Stimulated activated CD8-positive, alpha-beta memory T cell treated with anti-CD3 and anti-CD28 coated beads, Interleukin-7, amount 100 ng/mL, for 1 hour (primary cell): ENCODE results near the gene CERS6.

Source experiments
- DNase-seq, 2 donors: peaks; one replicate each; pipeline ENCODE4 v3.0.0-alpha.2; 2020; ENCODE audit warnings: low read depth in 2 of 2

The CERS6 gene

DNA sequence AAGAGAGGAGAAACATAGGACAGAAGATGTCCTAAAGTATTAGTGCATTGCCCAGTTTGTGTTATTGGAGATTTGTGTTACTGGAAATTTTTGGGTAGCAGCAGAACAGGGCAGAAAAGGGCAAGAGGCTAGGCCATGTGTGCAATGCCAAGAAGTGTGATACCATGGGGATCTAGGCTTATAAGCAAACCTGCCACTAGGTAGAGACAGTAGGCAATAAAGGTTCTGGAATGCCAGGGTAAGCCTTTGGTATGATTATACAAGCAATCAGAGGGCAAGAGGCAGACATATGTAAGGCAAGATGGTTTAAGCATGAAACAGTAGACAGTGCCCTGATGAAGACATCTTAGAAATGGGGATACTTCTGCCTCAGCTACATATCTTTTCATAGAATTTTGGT, 12.3 kb upstream of the CERS6 start:
- DNase-seq, result no peak

DNA sequence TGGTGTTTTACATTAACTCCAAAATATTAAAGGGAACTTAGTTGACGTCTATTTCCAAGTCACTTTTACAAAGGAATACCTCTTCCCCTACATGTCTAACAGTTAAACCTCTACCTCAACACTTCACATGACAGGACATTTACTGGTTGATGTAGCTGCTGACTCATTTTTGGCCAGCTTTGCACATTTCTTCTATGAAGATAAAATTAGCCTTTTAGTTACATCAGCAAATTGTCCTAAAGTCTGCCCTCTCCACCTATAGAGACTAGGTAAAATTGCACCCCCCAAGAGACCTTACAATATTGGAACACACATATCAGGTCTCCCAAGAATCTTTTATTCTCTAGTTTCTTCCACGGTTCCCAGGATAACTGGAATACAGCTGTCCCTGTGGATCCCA, 10.1 kb upstream of the CERS6 start:
- no peak for DNase-seq

DNA sequence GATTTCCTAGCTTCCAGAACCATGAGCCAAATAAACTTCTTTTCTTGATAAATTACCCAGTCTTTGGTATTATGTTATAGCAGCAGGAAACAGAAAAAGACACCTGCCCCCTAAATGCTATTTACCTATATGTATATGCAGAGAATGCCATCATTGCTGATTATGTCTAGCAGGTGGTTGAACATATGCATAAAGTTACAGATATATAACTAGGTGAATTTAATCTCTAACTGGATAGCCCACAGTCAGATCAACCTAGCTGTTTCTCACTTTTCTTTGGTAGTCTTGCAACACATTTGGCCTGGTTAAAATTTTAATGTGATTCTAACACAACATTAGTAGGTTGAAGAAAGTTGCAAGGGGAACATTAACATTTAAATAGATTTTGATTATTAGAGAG, 7.1 kb upstream of the CERS6 start:
- DNase-seq, result no peak

DNA sequence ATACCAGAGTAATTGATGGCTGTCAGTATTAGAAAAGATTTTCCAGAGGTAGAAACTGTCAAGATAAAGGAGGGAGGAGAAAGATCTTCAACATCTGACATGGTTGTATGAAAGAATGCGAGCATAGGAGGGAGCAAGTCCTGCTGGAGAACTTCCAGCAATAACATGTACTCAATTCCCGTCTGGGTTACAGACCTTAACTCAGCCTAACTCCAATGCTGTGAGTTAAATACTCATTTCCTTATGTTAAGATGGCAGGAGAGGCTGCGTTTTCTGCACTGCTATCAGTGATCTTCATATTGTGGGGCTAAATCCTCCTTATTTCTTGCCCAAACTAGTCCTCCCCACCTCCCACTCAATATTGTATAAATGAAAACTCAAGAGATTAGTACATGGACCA, 6.7 kb upstream of the CERS6 start:
- DNase-seq, result no peak

DNA sequence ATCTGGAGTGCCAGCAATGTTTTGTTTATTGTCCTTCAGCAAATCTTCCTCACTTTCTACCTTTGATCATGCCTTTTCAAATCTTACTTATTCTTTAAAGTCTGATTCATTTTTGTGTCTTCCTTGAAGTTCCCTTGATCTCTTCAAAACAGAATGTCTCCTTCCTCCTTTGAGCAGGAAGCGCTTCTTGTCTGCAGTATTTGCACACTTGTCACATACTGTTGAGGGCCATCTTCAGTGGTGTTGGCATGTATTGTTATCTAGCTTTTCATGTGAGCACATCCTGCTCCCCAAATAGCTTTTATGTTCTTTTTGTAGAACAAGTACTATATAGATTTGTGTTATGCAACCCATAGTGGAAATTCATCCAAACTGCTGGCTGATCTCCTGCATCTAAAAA, 5.9 kb upstream of the CERS6 start:
- no peak for DNase-seq

DNA sequence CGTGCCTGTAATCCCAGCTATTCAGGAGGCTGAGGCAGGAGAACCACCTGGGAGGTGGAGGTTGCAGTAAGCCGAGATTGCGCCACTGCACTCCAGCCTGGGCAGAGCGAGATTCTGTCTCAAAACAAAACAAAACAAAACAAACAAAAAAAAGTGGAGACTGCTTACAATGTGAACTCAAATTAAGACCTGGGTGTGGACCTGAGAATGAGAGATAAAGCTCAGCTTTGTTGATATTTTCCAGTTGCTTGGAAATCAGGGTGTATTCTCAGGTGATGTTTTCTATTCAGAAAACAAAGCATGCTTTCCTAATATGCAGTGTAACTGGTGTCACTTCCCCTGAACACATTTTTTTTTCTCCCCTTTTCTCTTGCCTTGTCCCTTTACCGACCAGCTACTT, 5.3 kb upstream of the CERS6 start:
- DNase-seq, result no peak

DNA sequence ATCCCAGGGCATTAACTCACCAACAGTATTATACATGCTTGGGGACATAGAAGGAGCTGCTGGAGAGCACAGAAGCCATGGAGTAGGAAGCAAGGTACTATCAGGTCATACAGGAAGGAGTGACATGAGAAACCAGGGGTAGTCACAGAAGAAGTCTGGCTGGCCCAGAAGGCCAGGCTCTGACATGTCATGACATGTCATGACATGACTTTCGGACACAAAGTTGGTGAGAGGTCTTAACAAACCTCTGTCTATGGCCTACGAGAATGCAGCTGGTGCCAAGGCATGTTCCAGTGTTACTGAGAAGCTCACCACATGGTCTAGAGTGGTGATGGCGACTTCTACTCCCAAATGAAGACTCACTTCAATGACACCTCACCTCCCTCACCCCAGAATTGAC, 3.3 kb upstream of the CERS6 start:
- DNase-seq, result no peak

DNA sequence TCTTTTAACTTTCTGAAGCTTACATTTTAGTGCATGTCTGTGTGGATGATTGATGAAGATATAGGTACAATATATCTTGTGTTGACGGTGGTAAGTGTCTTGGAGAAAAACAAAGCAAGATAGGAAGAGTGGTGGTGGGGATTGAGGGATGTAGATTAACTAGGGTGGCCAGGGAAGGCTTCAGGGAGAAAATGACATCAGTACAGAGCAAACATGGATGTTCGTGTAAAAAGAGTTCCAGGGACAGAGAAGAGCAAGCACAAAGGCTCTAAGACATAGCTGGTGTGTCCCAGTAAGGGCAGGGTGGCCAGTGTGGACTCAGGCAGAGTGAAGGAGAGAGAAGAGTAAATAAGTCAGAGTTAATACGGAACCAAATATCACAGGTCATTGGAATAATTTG, 2.7 kb upstream of the CERS6 start:
- DNase-seq, result no peak

DNA sequence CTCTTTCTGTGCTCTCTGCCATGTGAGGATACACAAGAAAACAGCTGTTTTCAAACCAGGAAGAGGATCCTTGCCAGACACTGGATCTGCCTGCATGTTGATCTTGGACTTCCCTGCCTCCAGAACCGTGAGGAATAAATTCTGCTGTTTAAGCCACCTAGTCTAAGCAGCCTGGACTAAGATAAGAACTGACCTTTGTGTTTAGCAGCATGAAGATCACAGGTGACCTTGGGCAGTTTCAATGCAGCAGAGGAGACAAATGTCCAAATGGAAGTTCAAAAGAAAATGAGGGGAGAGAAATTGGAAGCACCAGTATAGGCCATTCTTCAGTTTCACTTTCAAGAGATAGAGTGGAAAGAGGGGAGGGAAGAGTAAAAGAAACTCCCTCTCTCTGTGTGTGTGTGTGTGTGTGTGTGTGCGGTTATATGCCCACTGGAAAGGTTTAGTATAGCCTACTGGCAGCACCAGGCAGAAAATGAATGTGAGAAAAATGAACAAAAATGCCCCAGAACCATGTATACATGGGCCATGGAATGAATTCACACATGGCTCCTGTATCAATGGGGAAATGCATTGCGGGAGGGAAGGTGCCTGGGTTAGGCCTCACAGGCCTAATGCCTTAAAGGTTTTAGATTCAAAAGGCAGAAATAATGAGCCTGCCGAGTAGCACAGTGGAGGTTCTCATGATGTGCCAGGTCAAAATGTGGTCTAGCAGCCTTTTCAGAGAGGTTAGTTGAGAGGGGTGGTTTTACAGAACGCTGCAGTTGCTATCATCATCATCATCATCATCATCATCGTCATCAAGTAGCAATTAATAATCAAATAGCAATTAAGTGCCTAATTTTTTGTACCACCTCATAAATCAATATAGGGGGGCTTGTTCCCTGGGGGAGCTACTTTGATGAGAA, 1.1 kb upstream of the CERS6 start:
- no peak for DNase-seq

DNA sequence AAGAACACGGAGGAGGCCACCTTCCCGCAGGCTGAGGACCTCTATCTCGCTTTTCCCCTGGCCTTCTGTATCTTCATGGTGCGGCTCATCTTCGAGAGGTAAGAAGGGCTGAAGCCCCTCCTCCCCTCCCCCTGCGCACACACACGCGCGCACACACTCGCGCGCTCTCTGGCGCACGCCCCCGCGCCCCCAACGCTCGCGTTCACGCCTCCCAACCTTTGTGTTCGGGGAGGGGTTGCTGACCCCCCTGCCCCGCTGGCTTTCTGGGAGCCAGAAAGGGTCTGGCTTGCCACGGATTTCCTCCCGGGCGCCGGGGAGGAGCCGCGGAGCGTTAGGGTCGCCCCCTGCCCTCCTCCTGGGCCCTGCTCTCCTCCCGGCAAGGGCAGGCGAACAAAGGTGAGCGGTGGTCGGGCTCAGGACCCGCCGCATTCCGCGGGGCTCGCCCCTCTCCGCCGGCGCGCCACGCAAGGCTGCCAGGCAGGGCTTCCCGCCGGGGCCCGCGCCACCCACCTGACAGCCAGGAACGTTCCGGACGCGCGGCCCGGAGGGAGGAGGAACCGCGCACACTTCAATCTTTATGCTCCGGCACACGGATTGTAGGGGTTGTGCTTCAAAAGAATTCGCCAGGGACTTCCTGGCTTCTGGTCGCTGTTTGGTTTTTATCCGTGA, 583 bp downstream of the CERS6 start:
- no peak for DNase-seq

DNA sequence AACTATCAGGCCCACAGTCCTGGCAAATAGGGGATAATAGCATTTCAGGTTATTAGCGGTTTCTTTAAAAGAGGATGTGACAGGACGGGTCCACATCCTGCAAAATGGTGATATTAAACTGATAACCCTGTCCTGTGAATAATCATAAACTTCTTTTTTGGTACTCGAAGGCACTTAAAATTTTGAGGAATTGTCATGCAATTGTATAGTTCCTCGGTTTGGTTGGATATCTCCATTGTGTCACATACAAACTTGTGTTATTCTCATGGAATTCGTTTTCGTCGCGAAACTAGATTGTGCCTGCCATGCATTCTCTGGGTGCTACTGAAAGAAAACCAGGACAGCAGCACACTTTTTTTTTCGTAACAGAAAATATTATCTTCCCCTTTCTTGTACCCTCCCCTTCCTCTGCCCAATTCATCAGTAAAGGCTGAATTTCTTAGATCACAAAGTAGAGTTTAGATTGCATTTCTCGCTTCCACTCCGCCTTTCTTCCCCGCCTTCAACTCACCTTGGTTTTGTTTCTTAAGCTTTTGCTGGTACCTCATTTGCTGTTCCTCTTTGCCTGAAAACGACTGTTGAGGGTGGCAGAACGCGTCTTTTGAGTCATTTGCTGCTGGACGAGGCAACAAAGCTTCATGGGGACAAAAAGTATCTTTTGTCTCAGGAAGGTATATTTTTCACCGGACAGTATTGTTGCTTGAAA, 1.3 kb downstream of the CERS6 start:
- DNase-seq, result no peak

DNA sequence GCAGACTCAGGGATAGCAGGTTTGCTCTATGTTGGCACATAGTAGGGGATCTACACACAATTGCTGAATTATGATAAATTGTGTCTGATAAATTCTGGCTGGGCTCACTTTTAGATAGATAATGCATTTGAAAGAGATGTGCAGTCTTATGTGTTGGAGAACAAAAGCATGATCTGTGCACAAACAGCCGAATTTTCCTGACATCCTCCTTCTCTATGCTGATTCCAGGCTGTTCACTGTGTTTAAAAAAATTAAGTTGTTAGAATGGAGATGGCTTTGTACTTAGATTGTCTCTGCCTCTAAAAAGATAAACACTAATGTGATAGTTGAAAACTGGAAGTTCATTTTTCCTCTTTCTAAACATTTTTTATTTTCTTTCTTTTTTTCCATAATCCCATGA, 2.1 kb downstream of the CERS6 start:
- no peak for DNase-seq

DNA sequence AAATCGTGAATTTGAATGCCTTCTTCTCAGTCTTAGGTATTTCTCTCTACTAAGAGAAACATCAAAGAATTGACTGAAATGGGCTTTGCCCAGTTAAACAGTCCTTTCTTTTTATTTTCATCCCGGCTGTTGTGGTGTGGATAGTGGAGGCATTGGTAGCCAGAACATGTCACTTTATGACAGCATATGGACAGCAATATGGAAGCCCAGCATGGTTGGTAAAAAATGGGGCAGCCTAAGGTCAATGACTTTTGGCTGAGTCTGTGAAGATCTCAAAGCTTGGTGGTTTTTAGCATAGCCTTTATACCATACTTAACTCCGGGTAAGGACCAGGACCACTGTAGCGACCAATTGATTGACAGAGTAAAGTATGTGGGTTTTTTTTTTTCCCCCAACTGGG, 3.2 kb downstream of the CERS6 start:
- no peak for DNase-seq

DNA sequence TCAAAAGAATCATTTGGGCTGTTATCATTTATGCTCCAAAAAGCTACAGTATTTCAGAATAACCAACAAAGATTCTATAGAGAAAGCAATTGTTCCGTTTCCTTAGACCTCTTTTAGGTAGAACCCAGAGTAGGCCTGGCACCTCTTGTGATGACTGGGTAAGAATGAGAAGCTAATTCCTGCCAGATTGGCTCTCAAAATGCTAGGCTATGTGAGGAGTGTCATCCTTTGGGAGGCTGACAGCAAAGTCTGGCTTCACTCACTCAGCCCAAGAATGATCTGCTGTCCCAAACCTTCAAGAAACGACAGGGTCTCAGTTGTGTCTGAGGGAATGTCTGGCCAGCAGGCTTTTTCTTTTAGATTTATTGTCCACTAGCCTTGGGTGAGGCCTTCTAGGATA, 4.5 kb downstream of the CERS6 start:
- DNase-seq, result no peak

DNA sequence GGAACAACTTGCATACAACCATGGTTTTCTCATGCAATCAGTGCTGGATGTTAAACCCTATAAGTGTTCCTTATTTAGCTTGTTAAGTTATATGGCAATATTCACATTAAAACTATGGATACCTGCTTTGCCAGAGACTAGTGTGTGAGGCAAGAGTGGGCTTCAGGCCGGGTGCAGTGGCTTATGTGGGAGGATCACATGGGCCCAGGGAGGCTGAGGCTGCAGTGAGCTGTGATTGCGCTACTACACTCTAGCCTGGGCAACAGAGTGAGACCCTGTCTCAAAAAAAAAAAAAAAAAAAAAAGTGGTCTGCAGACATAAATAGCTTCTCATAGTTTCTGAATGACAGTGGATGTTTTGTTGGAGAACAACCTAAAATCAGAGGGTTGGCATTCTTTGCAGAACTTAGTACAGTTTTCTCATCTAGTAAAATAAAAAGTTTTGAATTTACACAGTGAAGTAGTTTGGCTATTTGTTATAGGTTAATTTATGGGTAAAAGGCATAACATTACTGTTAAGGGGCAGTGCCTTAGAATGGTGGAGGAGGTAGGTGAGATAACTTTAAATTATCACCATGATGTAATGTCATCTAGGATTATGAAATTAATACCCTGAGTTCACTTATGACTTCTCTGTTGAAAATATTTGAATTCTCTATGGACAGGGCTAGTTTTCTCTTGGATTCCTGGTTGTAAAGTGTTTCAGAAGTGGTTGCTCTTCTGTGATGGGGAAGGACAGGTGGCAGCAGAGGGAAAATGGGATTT, 5.3 kb downstream of the CERS6 start:
- DNase-seq, result no peak

DNA sequence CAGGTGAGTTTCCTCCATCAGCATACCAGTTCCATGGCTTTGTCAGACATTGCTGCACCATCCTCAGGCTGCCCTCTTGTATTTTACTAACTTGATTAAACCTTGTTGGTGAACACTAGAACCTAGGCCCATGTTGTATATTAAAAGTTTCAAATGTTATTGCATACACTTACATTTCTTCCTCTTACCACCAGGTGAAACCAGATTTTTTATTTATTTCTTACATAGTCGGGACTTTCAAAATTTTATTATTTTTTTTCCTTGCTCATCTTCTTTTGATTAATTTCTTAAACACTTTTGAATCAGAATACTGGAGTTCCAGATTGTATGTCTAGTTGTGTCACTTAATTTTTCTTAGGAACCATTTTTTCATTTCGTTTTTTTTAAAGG, 5.9 kb downstream of the CERS6 start:
- no peak for DNase-seq

DNA sequence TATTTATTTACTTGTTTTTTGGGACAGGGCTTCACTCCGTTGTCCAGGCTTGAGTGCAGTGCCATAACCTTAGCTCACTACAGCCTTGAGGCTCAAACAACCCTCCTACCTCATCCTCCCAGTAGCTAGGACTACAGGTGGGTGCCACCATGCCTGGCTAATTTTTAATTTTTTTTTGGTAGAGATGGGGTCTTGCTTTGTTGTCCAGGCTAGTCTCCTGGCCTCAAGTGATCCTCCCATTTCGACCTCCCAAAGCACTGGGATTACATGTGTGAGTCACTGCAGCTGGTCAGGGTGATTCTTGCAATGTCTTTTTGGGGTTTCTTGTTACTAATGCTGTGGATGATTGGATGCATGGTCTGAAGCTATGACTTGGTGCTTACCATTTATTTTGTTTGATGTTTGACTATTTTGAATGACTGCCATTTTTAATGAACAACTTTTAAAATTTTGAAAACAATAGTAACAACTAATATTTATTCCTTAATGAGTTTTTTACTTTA, 6.5 kb downstream of the CERS6 start:
- no peak for DNase-seq

DNA sequence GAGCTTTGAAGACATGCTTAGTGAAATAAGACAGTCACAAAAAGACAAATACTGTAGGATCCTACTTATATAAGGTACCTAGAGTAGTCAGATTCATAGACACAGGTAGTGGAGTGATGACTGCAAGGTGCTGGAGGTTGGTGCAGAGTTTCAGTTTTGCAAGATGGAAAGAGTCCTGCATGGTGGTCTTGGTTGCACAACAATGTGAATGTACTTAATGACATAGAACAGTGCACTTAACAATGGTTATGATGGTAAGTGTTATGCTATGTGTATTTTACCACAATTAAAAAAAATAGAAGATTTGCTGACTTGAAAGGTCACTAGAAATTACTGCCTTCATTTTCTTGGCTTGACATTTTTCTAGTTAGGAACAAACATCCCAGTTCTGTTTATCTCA, 9.5 kb downstream of the CERS6 start:
- no peak for DNase-seq

DNA sequence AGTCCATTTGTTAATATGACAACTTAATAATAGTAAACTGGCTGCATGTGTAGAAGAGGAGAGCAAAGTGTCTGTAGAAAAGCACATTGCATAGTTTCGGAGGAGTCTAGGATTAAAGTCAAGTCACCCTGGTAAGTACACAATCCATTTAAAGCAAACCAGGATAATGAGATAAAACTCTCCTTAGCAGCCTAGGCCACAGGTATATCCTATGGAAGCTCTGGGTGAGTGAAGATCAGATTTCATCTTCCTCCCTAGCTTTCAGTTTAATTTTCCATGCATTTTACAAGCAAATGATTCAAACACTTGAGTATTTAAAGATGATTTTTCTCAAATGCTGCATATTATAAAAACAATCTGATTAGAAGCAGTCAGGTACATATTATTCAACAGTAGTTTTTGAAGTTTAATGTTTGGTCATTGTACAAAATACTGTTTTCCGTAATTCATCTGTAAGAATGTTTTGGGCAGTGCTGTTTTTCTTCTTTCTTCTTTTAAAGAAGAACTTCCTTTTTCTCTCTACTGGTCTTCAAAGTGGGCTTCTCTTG, 10.2 kb downstream of the CERS6 start:
- DNase-seq, result no peak

DNA sequence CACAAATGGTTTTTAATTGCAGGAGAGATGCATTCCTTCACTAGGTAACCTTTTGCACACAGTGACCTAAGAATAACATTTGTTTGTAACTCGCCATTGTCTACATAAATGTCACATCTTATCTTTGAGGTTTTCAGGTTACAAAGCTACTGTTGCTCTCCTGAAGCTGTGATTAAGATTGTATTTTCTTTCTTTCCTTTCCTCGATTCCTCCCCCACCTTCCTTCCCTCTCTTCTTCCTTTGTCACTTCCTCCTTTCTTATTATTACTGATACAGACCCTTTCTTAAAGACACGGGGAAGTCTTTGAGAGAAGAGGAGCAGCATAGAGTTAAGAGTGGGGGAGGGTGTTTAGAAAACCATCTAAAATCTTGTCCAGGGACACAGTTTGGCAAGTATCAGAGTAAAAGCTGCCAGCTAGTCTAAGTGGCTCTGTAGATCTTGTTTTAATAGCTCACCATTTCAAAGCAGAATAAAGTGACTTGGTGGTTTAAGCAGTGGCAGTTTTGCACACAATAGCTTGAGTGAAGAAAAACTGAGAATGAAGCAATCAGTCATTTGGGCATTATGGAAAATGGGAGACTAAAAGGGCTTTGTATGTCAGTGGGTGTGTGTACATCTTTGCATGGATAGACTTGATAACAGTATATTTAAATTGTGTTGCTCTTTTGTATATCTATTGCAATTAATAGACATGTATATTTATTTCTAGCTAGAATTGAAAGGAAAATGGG, 10.9 kb downstream of the CERS6 start:
- no peak for DNase-seq

DNA sequence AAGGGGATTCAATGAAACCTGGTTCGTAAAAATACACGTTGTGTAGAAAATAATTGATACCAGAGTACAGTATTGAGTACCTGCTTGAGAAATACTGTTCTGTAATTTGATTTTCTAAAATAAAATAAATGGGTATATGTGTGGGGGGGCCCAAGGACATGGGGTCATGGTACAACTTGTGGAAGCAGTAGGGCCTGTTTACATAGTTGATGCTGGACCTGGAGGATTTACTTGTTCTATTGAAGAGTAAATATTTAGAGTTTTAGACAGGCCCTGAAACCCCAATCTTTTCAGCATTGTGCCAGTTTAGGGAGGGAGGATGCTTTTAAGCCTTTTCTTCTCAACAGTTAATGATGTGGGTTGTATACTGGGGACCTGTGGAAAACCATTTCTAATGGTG, 11.7 kb downstream of the CERS6 start:
- DNase-seq, result no peak
